HUES64 (cell line): Measurements from ENCODE around the gene C1orf198.

Experiments used
- H3K27ac ChIP-seq: 2 replicates; pipeline ENCODE4 v1.7.0; 2013; ENCODE audit warnings: low read depth, low read length, inconsistent platforms
- H3K27me3 ChIP-seq: 2 replicates; pipeline ENCODE4 v1.6.1; 2013; ENCODE audit warnings: mild to moderate bottlenecking, low read length; ENCODE audit not compliant: insufficient read depth
- H3K36me3 ChIP-seq: 2 replicates; pipeline ENCODE4 v1.6.1; 2013; ENCODE audit warnings: mild to moderate bottlenecking, low read length; ENCODE audit not compliant: insufficient read depth
- H3K4me1 ChIP-seq: 2 replicates; pipeline ENCODE4 v1.6.1; 2013; ENCODE audit warnings: mild to moderate bottlenecking, low read length, moderate library complexity; ENCODE audit not compliant: insufficient read depth
- H3K4me3 ChIP-seq: 2 replicates; pipeline ENCODE4 v1.5.1; 2013; ENCODE audit warnings: mild to moderate bottlenecking, low read length, moderate library complexity
- H3K9ac ChIP-seq: 2 replicates; pipeline ENCODE4 v1.6.1; 2013; ENCODE audit warnings: mild to moderate bottlenecking, low read depth, low read length
- H3K9me3 ChIP-seq: 2 replicates; pipeline ENCODE4 v1.6.1; 2013; ENCODE audit warnings: low read depth, low read length; ENCODE audit not compliant: insufficient read depth
- WGBS: fragments of 150-250, 120-280 bp; methylation state at CpG from one replicate; pipeline ENCODE4 v1.1.7; 2013; ENCODE audit warnings: missing lambda C conversion rate; 5-methylcytosine and 5-hydroxymethylcytosine counted together

Gene C1orf198

DNA sequence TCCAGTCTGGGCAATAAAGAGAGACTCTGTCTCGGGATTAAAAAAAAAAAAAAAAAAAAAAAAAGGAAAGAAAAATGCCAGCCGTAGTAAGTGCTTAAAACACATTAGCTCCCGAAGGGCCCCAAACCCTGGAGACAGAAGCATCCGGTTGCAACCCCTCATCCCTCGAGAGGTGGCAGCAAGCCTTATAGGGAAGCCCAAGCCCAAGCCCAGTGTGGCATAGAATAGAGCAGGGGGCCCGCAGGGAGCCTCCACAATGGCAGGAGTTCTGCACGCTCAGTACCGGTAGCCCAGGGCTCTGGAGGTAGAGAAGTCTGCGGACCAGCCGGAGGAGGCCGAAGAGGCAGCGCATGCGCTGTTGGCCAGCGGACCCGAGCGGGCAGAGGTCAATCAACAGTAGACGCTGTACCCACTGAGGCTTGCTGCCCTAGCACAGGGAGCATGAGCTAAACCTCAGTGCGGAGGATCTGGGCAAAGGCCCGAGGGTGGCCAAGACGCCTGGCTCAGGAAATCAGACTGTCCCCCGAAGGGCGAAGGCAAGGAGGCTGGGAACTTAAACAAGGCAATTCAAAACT, 34.1 kb upstream of the C1orf198 start:
- Histone ChIP-seq H3K27me3 (no peaks in the 10 kb centered on the region), H3K9ac (no peak overlapping the region), H3K4me3 (no peak overlapping the region), H3K9me3 (no peaks in the 10 kb centered on the region), H3K36me3 (no peaks in the 10 kb centered on the region), H3K4me1 (no peaks in the 10 kb centered on the region), H3K27ac (no peak overlapping the region)
- 94% methylated on average over 22 of the region's 22 CpGs for WGBS

DNA sequence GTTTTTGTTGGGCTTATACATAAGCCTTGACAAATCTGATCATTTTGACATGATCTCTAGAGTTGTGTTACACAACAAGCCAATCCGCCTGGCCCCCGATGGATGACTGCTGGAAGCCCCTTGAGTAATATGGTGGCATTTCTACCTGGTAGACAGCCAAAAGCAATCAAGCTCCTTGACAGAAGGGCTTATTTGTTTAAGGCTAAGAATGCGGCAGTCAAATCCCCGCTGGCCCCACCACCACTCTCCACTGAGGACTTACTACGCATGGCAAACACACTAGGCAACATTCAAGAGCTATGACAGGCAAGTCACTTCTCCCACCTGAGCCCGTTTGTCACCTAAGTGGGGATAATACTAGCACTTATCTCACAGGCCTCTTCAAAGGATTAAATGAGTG, 33.4 kb upstream of the C1orf198 start:
- Histone ChIP-seq H3K4me1 (no peaks in the 10 kb centered on the region), H3K9ac (no peak overlapping the region), H3K4me3 (no peak overlapping the region), H3K9me3 (no peaks in the 10 kb centered on the region), H3K27me3 (no peaks in the 10 kb centered on the region), H3K27ac (no peak overlapping the region), H3K36me3 (no peaks in the 10 kb centered on the region)
- 94% methylated on average over 6 of the region's 6 CpGs for WGBS

DNA sequence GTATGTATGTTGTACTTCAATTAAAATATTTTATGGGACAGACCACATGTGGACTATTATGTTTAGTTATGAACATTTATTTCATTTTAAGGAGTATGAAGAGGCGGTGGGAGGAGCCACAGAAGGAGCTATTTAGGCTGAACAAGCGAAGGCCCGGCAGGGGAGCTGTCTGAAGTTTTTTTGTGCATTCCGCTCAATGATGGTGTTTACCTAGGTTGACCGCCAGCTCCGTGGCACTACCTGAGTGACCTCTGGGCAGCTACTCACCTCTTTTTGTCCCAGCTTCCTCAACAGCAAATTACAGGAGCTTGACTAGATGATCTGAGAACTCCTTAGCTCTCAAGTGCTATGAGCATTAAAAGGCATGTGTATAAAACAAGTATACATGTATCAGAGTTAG, 32.7 kb upstream of the C1orf198 start:
- Histone ChIP-seq H3K27ac (no peak overlapping the region), H3K36me3 (no peaks in the 10 kb centered on the region), H3K9ac (no peak overlapping the region), H3K4me3 (no peak overlapping the region), H3K27me3 (no peaks in the 10 kb centered on the region), H3K9me3 (no peaks in the 10 kb centered on the region), H3K4me1 (no peaks in the 10 kb centered on the region)
- WGBS: 92% methylated on average over 6 of the region's 6 CpGs

DNA sequence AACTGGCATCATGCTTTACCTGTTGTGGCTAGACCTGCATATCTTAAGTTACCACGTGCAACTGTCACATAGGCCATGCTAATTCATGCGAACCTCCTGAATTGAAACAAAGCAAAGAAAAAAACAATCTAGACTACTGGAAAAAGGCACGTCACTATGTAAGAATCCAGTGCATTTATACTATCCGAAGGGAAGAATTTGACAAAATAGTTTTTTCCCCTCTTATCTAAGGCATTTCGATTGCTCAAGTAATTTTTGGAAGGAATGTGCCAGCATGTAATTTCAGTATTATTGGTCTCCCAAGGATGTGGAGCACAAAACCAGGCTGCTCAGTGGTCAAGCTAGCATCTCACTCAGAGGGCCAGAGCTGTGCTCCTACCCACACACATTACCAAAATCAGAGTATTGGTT, 31.5 kb upstream of the C1orf198 start:
- no peaks in the 10 kb centered on the region for H3K9me3 ChIP-seq
- H3K27ac ChIP-seq: no peak overlapping the region
- 91% methylated on average over 5 of the region's 5 CpGs for WGBS
- no peak overlapping the region for H3K9ac ChIP-seq
- H3K4me3 ChIP-seq: no peak overlapping the region
- no peaks in the 10 kb centered on the region for H3K4me1 ChIP-seq
- H3K36me3 ChIP-seq: no peaks in the 10 kb centered on the region
- no peaks in the 10 kb centered on the region for H3K27me3 ChIP-seq

DNA sequence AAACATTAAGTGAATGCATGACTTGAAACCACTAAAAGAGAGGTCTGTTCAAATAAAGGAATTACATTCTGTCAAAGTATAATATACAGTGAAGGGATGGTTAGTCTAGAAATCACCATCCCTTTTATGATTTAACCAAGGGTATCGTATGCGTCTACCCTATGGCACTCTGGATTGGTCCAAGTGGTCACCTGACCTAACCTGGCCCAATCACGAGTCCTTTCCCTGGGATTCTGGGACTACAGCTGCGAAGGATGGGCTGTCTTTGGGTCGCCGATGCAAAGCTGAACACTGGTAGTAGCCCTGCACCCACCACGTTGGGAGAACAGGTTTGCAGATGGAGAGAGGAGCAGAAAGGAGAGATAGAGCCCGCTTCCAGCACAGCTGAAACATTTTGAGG, 30.4 kb upstream of the C1orf198 start:
- H3K4me3 ChIP-seq: no peak overlapping the region
- no peaks in the 10 kb centered on the region; the same call in 1 of the 2 replicates for H3K4me1 ChIP-seq
- H3K27ac ChIP-seq: no peak overlapping the region

DNA sequence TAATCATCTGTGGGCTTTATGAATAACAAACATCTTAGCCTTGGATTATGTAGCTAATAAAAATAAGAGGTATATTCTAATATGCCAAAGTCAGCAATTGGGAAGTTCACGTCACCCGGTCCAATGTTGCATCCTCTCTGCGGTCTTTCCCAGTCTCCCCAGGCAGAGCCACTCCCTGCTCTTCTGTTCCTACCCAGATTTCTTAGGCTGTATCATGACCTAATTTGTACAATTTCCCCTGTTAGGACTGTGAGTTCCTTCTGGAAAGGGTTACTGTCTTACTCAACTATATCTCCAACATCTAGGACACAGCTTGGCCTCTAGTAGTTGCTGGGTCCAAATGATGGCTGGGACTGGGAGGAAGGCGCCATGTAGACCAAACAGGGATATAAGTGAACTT, 29.8 kb upstream of the C1orf198 start:
- WGBS: 95% methylated on average over 4 of the region's 4 CpGs
- Histone ChIP-seq H3K27ac (no peak overlapping the region), H3K27me3 (no peaks in the 10 kb centered on the region), H3K9ac (no peak overlapping the region), H3K4me3 (no peak overlapping the region), H3K4me1 (no peaks in the 10 kb centered on the region; the same call in 1 of the 2 replicates), H3K36me3 (no peaks in the 10 kb centered on the region), H3K9me3 (no peaks in the 10 kb centered on the region)

More for the DNA sequence above, 30.4 kb upstream of the C1orf198 start:
- Histone ChIP-seq H3K36me3 (no peaks in the 10 kb centered on the region), H3K27me3 (no peaks in the 10 kb centered on the region), H3K9ac (no peak overlapping the region), H3K9me3 (no peaks in the 10 kb centered on the region)
- WGBS: 78% methylated on average over 8 of the region's 8 CpGs

DNA sequence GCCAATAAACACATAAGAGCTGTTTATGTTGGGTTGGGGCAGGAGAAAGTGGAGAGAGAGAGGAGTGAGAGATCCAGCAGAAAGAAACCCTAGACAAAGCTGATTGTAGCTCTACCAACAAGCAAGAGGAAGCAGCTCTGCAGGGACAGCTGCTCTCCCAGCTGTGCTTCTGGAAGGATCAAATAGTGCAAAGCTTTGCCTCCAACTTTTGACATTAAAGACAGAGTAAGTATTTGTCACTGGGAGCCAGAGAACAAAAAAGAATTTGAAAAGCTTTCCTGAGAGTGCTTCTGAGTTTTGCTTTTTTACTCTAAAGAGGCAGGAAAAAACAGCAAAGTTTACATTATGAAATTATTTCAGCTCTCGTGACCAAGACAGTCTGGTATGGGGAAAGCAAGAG, 28.5 kb upstream of the C1orf198 start:
- no peak overlapping the region for H3K4me3 ChIP-seq
- 90% methylated on average over 1 of the region's 1 CpG for WGBS
- H3K9me3 ChIP-seq: no peaks in the 10 kb centered on the region
- H3K36me3 ChIP-seq: no peaks in the 10 kb centered on the region
- no peaks in the 10 kb centered on the region for H3K27me3 ChIP-seq
- H3K9ac ChIP-seq: no peak overlapping the region
- no peak overlapping the region for H3K27ac ChIP-seq
- peaks cover 4% of the 10 kb centered on the region; the same call in 1 of the 2 replicates for H3K4me1 ChIP-seq

DNA sequence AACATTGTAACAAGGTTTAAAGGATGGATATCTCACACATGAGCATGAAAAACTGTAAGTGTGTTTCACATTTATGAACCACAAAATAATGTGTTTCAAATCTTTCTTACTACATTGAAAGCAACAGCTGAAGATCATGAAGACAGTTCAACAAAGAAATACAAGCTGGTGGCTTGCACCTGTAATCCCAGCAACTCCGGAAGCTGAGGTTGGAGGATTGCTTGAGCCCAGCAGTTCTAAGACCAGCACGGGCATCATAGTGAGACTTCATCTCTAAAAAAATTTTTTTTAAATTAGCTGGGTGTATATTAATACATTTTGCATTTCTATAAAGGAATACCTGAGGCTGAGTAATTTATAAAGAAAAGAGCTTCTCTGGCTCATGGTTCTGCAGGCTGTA, 27.1 kb upstream of the C1orf198 start:
- H3K27me3 ChIP-seq: no peaks in the 10 kb centered on the region
- H3K9me3 ChIP-seq: no peaks in the 10 kb centered on the region
- H3K4me1 ChIP-seq: peaks cover 6% of the 10 kb centered on the region; the same call in 1 of the 2 replicates
- no peak overlapping the region for H3K4me3 ChIP-seq
- no peak overlapping the region for H3K9ac ChIP-seq
- no peaks in the 10 kb centered on the region for H3K36me3 ChIP-seq
- H3K27ac ChIP-seq: no peak overlapping the region
- 100% methylated on average over 1 of the region's 2 CpGs for WGBS

DNA sequence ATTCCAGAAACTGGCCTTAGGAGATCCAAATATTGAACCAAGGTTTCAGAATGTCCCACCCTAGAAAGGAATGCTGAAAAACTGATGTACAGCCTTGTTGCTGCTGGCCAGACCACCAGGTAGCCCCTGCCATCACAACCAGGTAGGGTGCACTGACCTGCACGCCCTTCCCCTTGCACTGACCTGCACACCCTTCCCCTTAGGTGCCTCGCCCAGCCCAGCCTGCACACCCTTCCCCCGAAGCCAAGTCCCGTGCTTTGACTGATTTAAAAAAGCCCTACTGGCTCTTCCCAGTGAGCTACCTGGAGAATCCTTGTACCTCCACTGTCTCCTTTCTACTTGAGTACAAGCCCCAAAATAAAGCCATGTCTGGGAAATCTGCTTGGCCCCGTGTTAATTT, 26.3 kb upstream of the C1orf198 start:
- H3K27ac ChIP-seq: no peak overlapping the region
- no peaks in the 10 kb centered on the region for H3K36me3 ChIP-seq
- WGBS: 78% methylated on average over 5 of the region's 5 CpGs
- peaks cover 6% of the 10 kb centered on the region; the same call in 1 of the 2 replicates for H3K4me1 ChIP-seq
- H3K9me3 ChIP-seq: no peaks in the 10 kb centered on the region
- H3K4me3 ChIP-seq: no peak overlapping the region
- no peak overlapping the region for H3K9ac ChIP-seq
- H3K27me3 ChIP-seq: no peaks in the 10 kb centered on the region

DNA sequence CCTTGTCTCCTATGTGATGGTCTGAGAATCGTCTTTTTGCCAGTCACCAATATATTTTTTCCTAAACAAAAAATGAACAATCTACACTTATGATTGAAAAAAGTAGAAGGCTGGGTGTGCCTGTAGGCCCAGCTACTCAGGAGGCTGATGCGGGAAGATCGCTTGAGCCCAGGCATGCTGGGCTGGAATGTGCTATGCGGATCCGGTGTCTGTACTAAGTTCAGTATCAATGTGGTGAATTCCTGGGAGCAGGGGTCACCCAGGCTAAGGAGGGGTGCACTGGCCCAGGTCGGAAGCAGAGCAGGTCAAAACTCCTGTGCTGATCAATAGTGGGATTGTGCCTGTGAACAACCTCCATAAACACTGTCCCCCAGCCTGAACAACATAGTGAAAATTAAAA, 25.7 kb upstream of the C1orf198 start:
- Histone ChIP-seq H3K9ac (no peak overlapping the region), H3K27me3 (no peaks in the 10 kb centered on the region), H3K4me1 (peaks cover 6% of the 10 kb centered on the region; the same call in 1 of the 2 replicates), H3K27ac (no peak overlapping the region), H3K36me3 (no peaks in the 10 kb centered on the region), H3K9me3 (no peaks in the 10 kb centered on the region), H3K4me3 (no peak overlapping the region)
- 90% methylated on average over 5 of the region's 6 CpGs for WGBS

DNA sequence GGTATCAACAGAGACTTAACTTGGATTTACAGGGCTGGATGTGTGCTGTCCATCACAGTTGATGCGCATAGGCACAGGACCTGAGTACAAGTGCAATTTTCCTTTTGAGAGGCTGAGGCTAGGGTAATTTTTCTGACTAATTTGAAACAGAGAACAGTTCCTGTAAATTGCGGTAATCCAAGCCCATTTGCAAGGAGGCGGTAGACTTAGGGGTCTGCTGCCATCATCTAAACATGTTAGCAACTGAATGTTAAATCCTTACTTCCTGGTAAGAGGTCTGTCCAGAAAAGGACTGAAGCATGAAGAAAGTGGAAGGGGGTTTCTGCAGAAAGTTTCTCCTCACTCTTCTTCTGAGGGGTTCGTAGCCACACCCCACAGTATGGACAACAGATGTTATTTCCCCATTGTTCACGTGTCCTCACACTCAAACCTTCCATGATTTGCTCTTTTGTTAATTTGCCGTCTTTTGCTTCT, 23.7 kb upstream of the C1orf198 start:
- H3K4me3 ChIP-seq: no peak overlapping the region
- no peaks in the 10 kb centered on the region for H3K9me3 ChIP-seq
- WGBS: 96% methylated on average over 6 of the region's 6 CpGs
- H3K27ac ChIP-seq: no peak overlapping the region
- H3K4me1 ChIP-seq: peaks cover 6% of the 10 kb centered on the region; the same call in 1 of the 2 replicates
- no peak overlapping the region for H3K9ac ChIP-seq
- no peaks in the 10 kb centered on the region for H3K27me3 ChIP-seq
- no peaks in the 10 kb centered on the region for H3K36me3 ChIP-seq

DNA sequence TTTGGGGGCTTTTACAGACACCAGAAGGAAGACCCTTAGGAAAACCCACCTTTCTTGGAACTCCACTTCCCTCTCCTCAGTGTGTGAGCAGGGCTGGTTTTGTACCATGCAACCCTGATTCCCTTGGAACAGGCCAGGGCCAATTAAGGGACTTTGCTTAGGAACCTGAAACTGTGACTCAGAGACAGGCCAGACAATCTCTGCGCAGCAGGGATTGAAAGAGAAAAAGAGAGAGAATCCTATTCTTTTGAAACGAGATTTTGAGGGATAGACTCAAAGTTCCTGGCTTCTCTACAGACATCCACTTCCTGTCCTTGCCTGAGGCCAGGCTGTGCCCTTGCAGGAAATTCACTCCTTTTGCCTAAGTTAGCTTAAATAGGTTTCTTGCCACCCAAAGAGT, 23.1 kb upstream of the C1orf198 start:
- Histone ChIP-seq H3K9ac (no peak overlapping the region), H3K4me1 (peaks cover 6% of the 10 kb centered on the region; the same call in 1 of the 2 replicates), H3K27me3 (no peaks in the 10 kb centered on the region), H3K9me3 (no peaks in the 10 kb centered on the region), H3K36me3 (no peaks in the 10 kb centered on the region), H3K4me3 (no peak overlapping the region), H3K27ac (no peak overlapping the region)
- 55% methylated on average over 2 of the region's 2 CpGs for whole genome bisulfite sequencing
